Camera-type eye (tissue), 1 donor: Measurements from ENCODE around the gene ITLN1. TPM values are rescaled to one million over a fixed set of nuclear protein-coding genes. Genes with fewer than 3 reads are reported as not detected.

Experiments
- total RNA-seq: library from RNA; depleted of rRNA; stranded (reverse); fragments of >200 nt; gene quantifications from one replicate; pipeline ENCODE4 v1.2.3, GENCODE V29; 2014

The ITLN1 gene
- total RNA-seq = not detected

GRCh38 chr1:160885042-160885441 is at the start of gene ITLN1:
TSS of gene ITLN1 (minus strand) at chr1:160885180. CDS start at chr1:160884877, 303 bp downstream.

GRCh38 chr1:160862203-160863060 is 22.5 kb downstream of the ITLN1 start, which contains the start of gene CD244:
TSS of gene CD244 (minus strand) at chr1:160862887. CDS start at chr1:160862677, 210 bp downstream.

Other genes starting within 250 kb of the ITLN1 start
- gene SLAMF1, start 238.1 kb downstream of the ITLN1 start, total RNA-seq = not detected
- gene CD48, start 173.4 kb downstream of the ITLN1 start, total RNA-seq = 2.6 TPM
- 0.22 TPM for gene SLAMF7, start 145.9 kb downstream of the ITLN1 start, total RNA-seq
- 0.71 TPM for gene LY9, start 89.0 kb downstream of the ITLN1 start, total RNA-seq
- gene CD244, start 22.3 kb downstream of the ITLN1 start, total RNA-seq = 0.16 TPM
- gene ITLN2, start 69.6 kb upstream of the ITLN1 start, total RNA-seq = not detected
- 19.3 TPM for gene F11R, start 136.0 kb upstream of the ITLN1 start, total RNA-seq
- gene TSTD1, start 153.8 kb upstream of the ITLN1 start, total RNA-seq = 29.7 TPM
- 69.9 TPM for gene USF1, start 160.8 kb upstream of the ITLN1 start, total RNA-seq
- gene ARHGAP30, start 184.7 kb upstream of the ITLN1 start, total RNA-seq = 2.1 TPM
- 3.6 TPM for gene NECTIN4, start 204.4 kb upstream of the ITLN1 start, total RNA-seq
- 4.6 TPM for gene KLHDC9, start 213.2 kb upstream of the ITLN1 start, total RNA-seq
- 28.0 TPM for gene PFDN2, start 232.9 kb upstream of the ITLN1 start, total RNA-seq
- gene NIT1, start 232.9 kb upstream of the ITLN1 start, total RNA-seq = 24.8 TPM
- 40.2 TPM for gene DEDD, start 247.5 kb upstream of the ITLN1 start, total RNA-seq